K562 (cell line): ENCODE results near the gene ALDH1A2.

Experiments
- ATF1 ChIP-seq, 2 experiments: fragments of 450-650 bp in 1 of 2; IDR thresholded peaks; 2 replicates each; pipeline ENCODE4 v1.6.1; 2016; ENCODE audit warnings: missing compliant biosample characterization in 1 of 2, missing genetic modification characterization in 1 of 2
- CHD2 ChIP-seq: IDR thresholded peaks from 2 replicates; pipeline ENCODE4 v1.6.1; 2011; ENCODE audit warnings: low read depth, low read length
- FOS ChIP-seq: IDR thresholded peaks from 3 replicates; pipeline ENCODE4 v1.6.1; 2011; ENCODE audit not compliant: insufficient read length; ENCODE audit errors: extremely low read depth
- SREBF2 ChIP-seq: sonication (generic); formaldehyde crosslinking; IDR thresholded peaks from 2 replicates; pipeline ENCODE4 v1.4.0; 2020; ENCODE audit warnings: mild to moderate bottlenecking, missing genetic modification reagents
- ZNF274 ChIP-seq: IDR thresholded peaks from 2 replicates; pipeline ENCODE4 v1.6.1; 2011; ENCODE audit warnings: low read depth, mild to moderate bottlenecking, low read length, moderate library complexity, borderline replicate concordance
- TF ChIP-seq, protein P1 (sequence below): sonication (generic); formaldehyde crosslinking; IDR thresholded peaks from 2 replicates; pipeline ENCODE4 v1.8.0; 2022; ENCODE audit warnings: missing genetic modification reagents, mild to moderate bottlenecking, borderline replicate concordance
- TF ChIP-seq, protein P2 (sequence below), 3 experiments: IDR thresholded peaks in 2 of 3; conservative IDR thresholded peaks in 1 of 3; 2 replicates each; pipeline ENCODE4 v1.5.1; 2011 to 2012; ENCODE audit warnings: low read length in 3 of 3, mild to moderate bottlenecking in 3 of 3, control low read depth in 2 of 3, improper control_type of control experiment in 1 of 3, inconsistent platforms in 1 of 3, low read depth in 1 of 3, mixed read lengths in 1 of 3, moderate library complexity in 1 of 3; ENCODE audit not compliant: insufficient read depth in 2 of 3

DNA sequence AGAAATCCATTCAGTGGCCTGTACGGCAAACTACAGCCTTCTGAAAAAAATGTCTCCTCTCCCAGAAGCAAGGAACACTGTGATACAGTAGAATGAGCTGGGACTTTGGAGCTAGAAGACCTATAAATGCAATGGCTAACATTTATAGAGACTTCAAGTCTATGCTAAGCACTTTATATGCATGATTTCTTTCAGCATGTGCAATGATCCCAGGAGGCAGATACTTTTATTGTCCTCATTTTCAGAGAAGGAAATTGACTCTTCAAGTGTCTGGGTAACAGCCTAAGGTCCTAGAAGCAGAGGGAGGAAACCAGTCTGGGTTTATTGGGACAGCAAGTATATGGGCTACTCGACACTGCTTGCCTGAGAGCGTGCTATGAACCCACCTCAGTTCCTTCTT is 140.9 kb downstream of the ALDH1A2 start:
- TF ChIP-seq, protein P1, sequence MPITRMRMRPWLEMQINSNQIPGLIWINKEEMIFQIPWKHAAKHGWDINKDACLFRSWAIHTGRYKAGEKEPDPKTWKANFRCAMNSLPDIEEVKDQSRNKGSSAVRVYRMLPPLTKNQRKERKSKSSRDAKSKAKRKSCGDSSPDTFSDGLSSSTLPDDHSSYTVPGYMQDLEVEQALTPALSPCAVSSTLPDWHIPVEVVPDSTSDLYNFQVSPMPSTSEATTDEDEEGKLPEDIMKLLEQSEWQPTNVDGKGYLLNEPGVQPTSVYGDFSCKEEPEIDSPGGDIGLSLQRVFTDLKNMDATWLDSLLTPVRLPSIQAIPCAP (CRISPR knock-in tag), result no peak
- TF ChIP-seq CHD2 (no peak), FOS (no peak), ZNF274 (no peak), SREBF2 (CRISPR knock-in tag) (no peak), ATF1 (CRISPR knock-in tag; IDR thresholded peaks at IDR 0.05) (no peak), ATF1 (tag; IDR thresholded peaks at IDR 0.05) (no peak)
- TF ChIP-seq, protein P2, sequence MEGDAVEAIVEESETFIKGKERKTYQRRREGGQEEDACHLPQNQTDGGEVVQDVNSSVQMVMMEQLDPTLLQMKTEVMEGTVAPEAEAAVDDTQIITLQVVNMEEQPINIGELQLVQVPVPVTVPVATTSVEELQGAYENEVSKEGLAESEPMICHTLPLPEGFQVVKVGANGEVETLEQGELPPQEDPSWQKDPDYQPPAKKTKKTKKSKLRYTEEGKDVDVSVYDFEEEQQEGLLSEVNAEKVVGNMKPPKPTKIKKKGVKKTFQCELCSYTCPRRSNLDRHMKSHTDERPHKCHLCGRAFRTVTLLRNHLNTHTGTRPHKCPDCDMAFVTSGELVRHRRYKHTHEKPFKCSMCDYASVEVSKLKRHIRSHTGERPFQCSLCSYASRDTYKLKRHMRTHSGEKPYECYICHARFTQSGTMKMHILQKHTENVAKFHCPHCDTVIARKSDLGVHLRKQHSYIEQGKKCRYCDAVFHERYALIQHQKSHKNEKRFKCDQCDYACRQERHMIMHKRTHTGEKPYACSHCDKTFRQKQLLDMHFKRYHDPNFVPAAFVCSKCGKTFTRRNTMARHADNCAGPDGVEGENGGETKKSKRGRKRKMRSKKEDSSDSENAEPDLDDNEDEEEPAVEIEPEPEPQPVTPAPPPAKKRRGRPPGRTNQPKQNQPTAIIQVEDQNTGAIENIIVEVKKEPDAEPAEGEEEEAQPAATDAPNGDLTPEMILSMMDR (IDR thresholded peaks at IDR 0.05 in 2 of 3, conservative IDR thresholded peaks at IDR 0.05 in 1 of 3; ENCODE audit: insufficient read depth in 2 of 3, low read depth in 1 of 3, low read length in 3 of 3), result no peak
